Measurements from ENCODE around the gene SPTBN4. TPM values are rescaled to one million over a fixed set of nuclear protein-coding genes. Genes with fewer than 3 reads are reported as not detected.

The SPTBN4 gene
- total and polyA plus RNA-seq, 8 donors = 1.4 to 18.1 (median 2.2) TPM; not detected in 1

DNA sequence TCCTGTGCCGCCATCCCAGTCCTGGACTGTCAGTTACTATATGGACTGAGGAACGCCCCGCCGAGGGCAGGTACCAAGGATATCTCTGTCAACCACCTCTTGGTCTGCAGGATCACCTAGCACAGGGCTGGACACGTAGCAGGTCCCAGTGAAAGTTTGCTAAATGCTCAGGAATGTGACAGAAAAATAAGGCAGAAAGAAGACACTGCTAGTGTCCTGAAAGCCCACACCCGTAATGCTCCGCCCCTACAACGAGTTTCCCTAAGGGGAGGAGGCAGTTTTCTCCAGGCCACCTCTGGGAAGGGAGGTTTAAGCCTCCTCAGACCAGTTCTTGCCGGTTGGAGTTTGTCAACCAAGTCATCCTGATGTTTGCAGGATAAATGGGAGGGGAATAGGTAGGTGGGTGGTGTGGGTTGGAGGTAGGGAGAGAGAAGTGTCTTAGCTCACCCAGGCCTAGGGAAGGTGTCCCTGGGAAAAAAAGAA, 21.0 kb upstream of the SPTBN4 start:
- Histone ChIP-seq H3K27me3 (no peaks in the 10 kb centered on the region), H3K9me3 (no peaks in the 10 kb centered on the region), H3K4me3 (no peak overlapping the region), H3K27ac (peak overlapping the region; percentile 92 to 100 (median 98)), H3K4me1 (peaks cover 20 to 37% (median 32%) of the 10 kb centered on the region in 4 donors), H3K36me3 (peaks cover 23 to 55% (median 49%) of the 10 kb centered on the region in 4 donors)
- peak in 1 of 2 donors; percentile 83 for DNase-seq
- no peak for TF ChIP-seq POLR2A (IDR thresholded peaks at IDR 0.05)
- TF ChIP-seq EP300 (IDR thresholded peaks at IDR 0.05) = no peak
- no peak for TF ChIP-seq POLR2AphosphoS5 (IDR thresholded peaks at IDR 0.05)
- TF ChIP-seq, protein P1, sequence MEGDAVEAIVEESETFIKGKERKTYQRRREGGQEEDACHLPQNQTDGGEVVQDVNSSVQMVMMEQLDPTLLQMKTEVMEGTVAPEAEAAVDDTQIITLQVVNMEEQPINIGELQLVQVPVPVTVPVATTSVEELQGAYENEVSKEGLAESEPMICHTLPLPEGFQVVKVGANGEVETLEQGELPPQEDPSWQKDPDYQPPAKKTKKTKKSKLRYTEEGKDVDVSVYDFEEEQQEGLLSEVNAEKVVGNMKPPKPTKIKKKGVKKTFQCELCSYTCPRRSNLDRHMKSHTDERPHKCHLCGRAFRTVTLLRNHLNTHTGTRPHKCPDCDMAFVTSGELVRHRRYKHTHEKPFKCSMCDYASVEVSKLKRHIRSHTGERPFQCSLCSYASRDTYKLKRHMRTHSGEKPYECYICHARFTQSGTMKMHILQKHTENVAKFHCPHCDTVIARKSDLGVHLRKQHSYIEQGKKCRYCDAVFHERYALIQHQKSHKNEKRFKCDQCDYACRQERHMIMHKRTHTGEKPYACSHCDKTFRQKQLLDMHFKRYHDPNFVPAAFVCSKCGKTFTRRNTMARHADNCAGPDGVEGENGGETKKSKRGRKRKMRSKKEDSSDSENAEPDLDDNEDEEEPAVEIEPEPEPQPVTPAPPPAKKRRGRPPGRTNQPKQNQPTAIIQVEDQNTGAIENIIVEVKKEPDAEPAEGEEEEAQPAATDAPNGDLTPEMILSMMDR (IDR thresholded peaks at IDR 0.05) = no peak
- intact Hi-C loops (cut with DNase I; ENCODE audit: low total_unique reads) = no loop called here
- 35 to 54% (median 51%) methylated on average over 9 of the region's 9 CpGs for WGBS, 5 donors

DNA sequence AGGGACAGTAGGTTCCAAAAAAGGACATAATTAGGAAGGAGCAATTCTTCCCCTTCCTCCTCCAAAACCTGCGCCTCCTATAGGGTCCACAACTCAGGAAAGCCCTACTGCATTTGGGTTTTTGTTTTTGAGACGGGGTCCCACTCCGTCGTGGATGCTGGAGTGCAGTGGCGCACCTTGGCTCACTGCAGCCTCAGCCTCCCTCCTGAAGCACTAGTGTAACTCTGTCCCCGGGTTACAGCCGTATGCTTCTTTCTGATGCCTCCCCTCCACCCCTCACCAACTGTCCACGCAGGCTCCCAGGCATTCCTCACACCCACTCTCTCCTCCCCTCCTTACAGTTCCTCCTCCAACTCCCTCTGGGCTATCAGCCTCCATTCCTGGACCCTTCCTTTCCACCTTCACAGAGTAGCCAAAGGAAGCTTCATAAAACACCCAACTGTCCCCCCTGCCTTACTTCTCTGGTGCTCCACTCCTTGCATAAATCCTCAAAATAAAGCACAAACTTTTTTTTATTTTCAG, 20.5 kb upstream of the SPTBN4 start:
- DNase-seq = no peak
- Histone ChIP-seq H3K4me3 (no peak overlapping the region), H3K27me3 (no peaks in the 10 kb centered on the region), H3K4me1 (peaks cover 20 to 32% (median 27%) of the 10 kb centered on the region in 4 donors), H3K36me3 (peaks cover 23 to 55% (median 49%) of the 10 kb centered on the region in 4 donors), H3K9me3 (no peaks in the 10 kb centered on the region), H3K27ac (peak overlapping the region in 3 of 5 donors; percentile 92 to 98 (median 94))
- intact Hi-C loops (cut with DNase I; ENCODE audit: low total_unique reads) = no loop called here
- 69 to 82% (median 72%) methylated on average over 8 of the region's 8 CpGs for WGBS, 5 donors
- no peak for TF ChIP-seq POLR2A (IDR thresholded peaks at IDR 0.05)

DNA sequence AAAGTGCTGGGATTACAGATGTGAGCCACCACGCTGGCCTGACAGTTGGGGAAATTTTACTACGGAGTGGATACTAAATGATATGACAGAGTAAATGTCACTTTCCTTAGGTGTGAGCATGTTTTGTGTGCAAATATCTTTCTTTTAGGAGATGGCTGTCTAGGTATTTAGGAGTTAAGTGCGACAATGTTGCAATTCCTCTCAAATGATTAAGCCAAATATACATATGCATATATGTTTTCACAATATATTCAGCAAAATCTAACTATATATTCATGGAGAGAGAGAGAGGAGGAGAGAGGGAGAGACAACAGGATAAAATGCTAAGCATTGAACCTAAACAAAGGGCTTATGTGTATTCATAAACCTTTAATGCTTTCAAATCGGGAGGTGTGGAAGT, 17.3 kb upstream of the SPTBN4 start:
- intact Hi-C loops (cut with DNase I; ENCODE audit: low total_unique reads) = no loop called here
- TF ChIP-seq, protein P1 (IDR thresholded peaks at IDR 0.05) = no peak
- TF ChIP-seq POLR2A (IDR thresholded peaks at IDR 0.05) = no peak
- TF ChIP-seq POLR2AphosphoS5 (IDR thresholded peaks at IDR 0.05) = no peak
- no peak for TF ChIP-seq EP300 (IDR thresholded peaks at IDR 0.05)
- peaks cover 6 to 23% (median 14%) of the 10 kb centered on the region in 4 donors for H3K4me1 ChIP-seq
- no peak overlapping the region for H3K4me3 ChIP-seq
- no peak for DNase-seq
- peaks cover 16 to 62% (median 47%) of the 10 kb centered on the region in 4 donors for H3K36me3 ChIP-seq
- H3K9me3 ChIP-seq = no peaks in the 10 kb centered on the region
- 87 to 91% (median 91%) methylated on average over 4 of the region's 4 CpGs for WGBS, 5 donors
- H3K27ac ChIP-seq = no peak overlapping the region
- H3K27me3 ChIP-seq = no peaks in the 10 kb centered on the region

DNA sequence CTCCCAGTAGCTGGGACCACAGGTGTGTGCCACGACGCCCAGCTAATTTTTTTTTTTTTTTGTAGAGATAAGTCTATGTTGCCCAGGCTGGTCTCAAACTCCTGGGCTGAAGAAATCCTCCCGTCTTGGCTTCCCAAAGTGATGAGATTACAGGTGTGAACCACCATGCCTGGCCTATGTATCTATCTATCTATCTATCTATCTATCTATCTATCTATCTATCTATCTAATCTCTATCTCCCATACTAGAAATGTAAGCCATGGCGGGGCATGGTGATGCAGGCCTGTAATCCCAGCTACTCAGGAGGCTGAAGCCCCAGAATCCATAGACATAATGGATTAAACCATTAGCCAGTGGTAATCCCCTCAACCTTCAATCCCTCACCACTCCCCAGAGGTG, 16.1 kb upstream of the SPTBN4 start:
- Histone ChIP-seq H3K27ac (no peak overlapping the region), H3K4me3 (no peak overlapping the region), H3K9me3 (no peaks in the 10 kb centered on the region), H3K4me1 (peaks cover 0 to 13% (median 6%) of the 10 kb centered on the region in 4 donors), H3K27me3 (no peaks in the 10 kb centered on the region), H3K36me3 (peaks cover 16 to 74% (median 58%) of the 10 kb centered on the region in 4 donors)
- intact Hi-C loops (cut with DNase I; ENCODE audit: low total_unique reads) = no loop called here
- DNase-seq = no peak
- WGBS, 5 donors = 74 to 87% (median 78%) methylated on average over 4 of the region's 4 CpGs
- TF ChIP-seq, protein P1 (IDR thresholded peaks at IDR 0.05) = no peak
- TF ChIP-seq EP300 (IDR thresholded peaks at IDR 0.05) (no peak), POLR2A (IDR thresholded peaks at IDR 0.05) (no peak), POLR2AphosphoS5 (IDR thresholded peaks at IDR 0.05) (no peak)

DNA sequence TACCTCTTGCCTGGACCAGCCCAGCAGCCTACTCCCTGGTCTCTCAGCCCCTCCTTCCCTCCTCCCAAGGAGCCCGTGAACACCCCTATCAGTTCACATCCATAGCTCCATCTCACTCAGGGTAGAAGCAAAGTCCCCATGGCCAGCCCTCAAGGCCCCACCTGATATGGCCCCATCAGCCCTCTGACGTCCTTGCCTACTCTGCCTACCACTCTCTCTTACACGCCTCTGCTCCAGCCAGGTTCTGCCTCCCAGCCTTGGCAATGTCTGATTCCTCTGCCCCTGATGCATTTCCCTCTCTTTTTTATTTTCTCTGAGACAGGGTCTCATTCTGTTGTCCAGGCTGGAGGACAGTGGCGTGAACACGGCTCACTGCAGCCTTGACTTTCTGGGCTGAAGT, 14.8 kb upstream of the SPTBN4 start:
- Histone ChIP-seq H3K4me3 (no peak overlapping the region), H3K36me3 (peaks cover 16 to 82% (median 67%) of the 10 kb centered on the region in 4 donors), H3K27ac (no peak overlapping the region), H3K4me1 (peaks cover 0 to 6% (median 3%) of the 10 kb centered on the region in 4 donors), H3K9me3 (no peaks in the 10 kb centered on the region), H3K27me3 (no peaks in the 10 kb centered on the region)
- WGBS, 5 donors = 60 to 70% (median 67%) methylated on average over 5 of the region's 5 CpGs
- TF ChIP-seq POLR2AphosphoS5 (IDR thresholded peaks at IDR 0.05) (no peak), EP300 (IDR thresholded peaks at IDR 0.05) (no peak), POLR2A (IDR thresholded peaks at IDR 0.05) (no peak)
- no peak for DNase-seq
- intact Hi-C loops (cut with DNase I; ENCODE audit: low total_unique reads) = no loop called here
